GM15510 (cell line): ENCODE data around the gene LCE2D.
"Not testable (repeated sequence)": the region's sequence is repeated elsewhere in the genome, so short reads cannot be mapped to it uniquely, and the experiment has no call there.

ENCODE experiments used
- POLR2A ChIP-seq: IDR thresholded peaks from 3 replicates; pipeline ENCODE4 v1.6.1; 2011; ENCODE audit warnings: borderline replicate concordance; ENCODE audit not compliant: insufficient read length; ENCODE audit errors: extremely low read depth

Gene LCE2D

GRCh38 chr1:152673016-152673415, 9.8 kb downstream of the LCE2D start:
- TF ChIP-seq POLR2A, result no peak

- not testable (repeated sequence) for TF ChIP-seq POLR2A
Observed at GRCh38 chr1:152674983-152675382, 11.8 kb downstream of the LCE2D start, which contains the start of gene LCE2C. TSS of gene LCE2C (plus strand) at chr1:152675279. CDS start at chr1:152676016, 737 bp downstream.

- TF ChIP-seq POLR2A, result no peak
Observed at GRCh38 chr1:152679459-152679858, 16.3 kb downstream of the LCE2D start.

GRCh38 chr1:152681616-152682015, 18.4 kb downstream of the LCE2D start:
- no peak for TF ChIP-seq POLR2A

GRCh38 chr1:152683846-152684245, 20.7 kb downstream of the LCE2D start:
- TF ChIP-seq POLR2A, result no peak

- TF ChIP-seq POLR2A, result not testable (repeated sequence)
Observed at GRCh38 chr1:152685823-152686222, 22.6 kb downstream of the LCE2D start, which contains the start of gene LCE2B. TSS of gene LCE2B (plus strand) at chr1:152686123. CDS start at chr1:152686844, 721 bp downstream.

- no peak for TF ChIP-seq POLR2A
Observed at GRCh38 chr1:152697701-152698600, 34.8 kb downstream of the LCE2D start, which contains the start of gene LCE2A. TSS of gene LCE2A (plus strand) at chr1:152698345. CDS start at chr1:152698902, 557 bp downstream.

GRCh38 chr1:152699746-152700145, 36.6 kb downstream of the LCE2D start:
- TF ChIP-seq POLR2A, result no peak

GRCh38 chr1:152707860-152708259, 44.7 kb downstream of the LCE2D start, which contains the start of gene LCE4A:
TSS of gene LCE4A (plus strand) at chr1:152708160. CDS start at chr1:152709076, 916 bp downstream.
- no peak for TF ChIP-seq POLR2A
